Stimulated activated CD8-positive, alpha-beta memory T cell treated with anti-CD3 and anti-CD28 coated beads, Interleukin-7, amount 100 ng/mL, for 24 hours (primary cell): ENCODE measurements around the gene HLA-DQB1.
"Not testable (repeated sequence)": the region's sequence is repeated elsewhere in the genome, so short reads cannot be mapped to it uniquely, and the experiment has no call there.

Experiments used
- DNase-seq: peaks from one replicate; pipeline ENCODE4 v3.0.0-alpha.2; 2020; ENCODE audit warnings: low read depth

HLA-DQB1 gene

DNA sequence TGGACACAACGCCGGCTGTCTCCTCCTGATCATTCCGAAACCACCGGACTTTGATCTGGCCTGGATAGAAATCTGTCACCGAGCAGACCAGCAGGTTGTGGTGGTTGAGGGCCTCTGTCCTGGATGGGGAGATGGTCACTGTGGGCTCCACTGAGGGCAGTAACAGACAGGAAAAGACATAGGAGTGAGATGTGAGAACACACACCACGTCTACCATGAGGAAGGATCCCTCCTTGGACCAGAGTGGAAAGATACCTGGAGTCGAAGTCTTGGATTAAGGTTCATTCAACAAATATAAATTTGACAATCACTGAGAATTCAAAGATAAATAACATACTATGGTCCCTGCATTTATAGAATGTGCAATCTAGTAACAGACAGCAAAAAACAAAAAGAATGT lies 4.4 kb downstream of the HLA-DQB1 start:
- DNase-seq: no peak

DNA sequence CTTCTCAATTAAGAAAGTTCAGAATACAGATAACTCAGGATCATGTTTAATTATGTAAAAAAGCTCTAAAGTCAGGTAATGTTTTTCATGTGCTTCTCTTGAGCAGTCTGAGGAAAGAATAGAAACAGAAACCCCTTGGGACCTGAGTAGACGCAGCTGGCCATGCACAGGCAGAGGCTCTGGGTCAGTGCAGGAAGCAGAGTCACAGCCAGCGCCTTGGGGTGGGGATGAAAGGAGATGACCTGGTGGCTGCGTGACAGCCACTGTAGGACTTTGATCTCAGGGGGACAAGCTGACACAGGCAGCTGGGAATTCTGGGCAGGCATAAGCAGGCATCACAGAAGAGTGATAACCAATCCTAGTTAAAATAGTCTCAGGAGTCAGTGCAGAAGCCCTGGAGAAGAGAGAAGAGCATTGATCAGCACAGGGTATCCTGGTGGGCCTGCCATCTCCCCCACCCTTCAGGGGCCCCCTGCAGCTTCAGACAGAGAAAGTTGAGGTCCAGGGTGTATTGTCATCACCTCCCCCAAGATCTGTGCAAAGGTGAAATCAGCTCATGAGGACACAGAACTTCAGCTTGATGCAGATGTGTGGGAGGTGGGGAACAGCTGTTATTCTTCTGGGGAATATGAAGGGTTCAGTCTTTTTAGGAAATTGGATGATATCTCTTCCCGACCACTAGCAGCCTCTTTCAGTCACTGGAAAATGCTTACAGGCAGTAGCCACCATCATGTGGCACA lies 6.4 kb downstream of the HLA-DQB1 start:
- DNase-seq: no peak

DNA sequence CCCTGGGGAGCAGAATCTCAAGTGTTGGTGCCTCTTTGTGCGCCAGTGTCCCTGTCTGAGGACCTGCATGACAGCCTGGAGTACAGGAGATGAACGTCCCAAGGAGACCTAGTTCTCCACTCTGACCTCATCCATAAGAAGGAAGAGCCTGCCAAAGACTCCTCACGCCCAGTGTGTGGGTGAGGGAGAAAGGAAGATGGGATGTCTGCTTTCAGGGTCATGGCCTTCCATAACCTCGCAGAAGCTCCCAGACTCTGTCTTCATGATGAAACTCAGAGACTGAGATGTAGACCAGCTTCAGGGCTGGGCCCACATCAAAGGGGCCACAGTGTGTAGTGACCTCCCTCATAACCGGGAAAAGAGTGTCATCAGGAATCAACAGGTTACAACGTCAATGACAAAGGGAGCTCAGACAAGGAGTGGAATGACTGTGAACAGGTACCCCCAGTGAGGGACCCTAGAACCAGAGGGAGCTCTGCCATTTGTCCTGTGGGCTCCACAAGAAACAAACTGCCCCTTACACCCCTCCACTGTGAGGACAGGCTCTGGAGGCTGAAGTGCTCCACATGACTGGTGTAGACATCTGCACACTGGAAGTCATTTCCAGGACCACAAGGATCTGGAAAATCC lies 8.1 kb downstream of the HLA-DQB1 start:
- no peak for DNase-seq

DNA sequence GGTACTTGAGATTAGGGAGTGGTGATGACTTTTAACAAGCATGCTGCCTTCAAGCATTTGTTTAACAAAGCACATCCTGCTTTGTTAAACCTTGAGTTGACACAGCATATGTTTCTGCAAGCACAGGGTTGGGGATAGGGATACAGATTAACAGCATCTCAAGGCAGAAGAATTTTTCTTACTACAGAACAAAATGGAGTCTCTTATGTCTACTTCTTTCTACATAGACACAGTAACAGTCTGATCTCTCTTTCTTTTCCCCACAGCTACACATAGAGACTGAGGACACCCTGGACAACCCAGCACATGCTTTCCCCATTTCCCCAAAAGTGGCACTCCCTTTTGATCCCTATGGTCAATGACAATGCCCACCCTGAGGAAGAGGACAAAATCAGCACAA lies 8.6 kb downstream of the HLA-DQB1 start:
- DNase-seq: not testable (repeated sequence)

DNA sequence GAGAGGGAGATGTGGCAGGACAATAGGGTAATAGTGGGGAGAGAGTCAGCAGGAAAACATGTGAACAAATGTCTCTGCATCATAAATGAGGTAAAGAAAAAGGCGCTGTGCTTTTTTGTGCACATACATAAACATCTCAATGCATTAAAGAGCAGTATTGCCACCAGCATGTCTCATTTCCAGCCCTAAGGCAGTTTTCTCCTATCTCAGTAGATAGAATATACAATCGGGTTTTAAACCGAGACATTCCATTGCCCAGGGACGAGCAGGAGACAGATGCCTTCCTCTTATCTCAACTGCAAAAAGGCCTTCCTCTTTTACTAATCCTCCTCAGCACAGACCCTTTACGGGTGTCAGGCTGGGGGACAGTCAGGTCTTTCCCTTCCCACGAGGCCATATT lies 9.1 kb downstream of the HLA-DQB1 start:
- DNase-seq: not testable (repeated sequence)

DNA sequence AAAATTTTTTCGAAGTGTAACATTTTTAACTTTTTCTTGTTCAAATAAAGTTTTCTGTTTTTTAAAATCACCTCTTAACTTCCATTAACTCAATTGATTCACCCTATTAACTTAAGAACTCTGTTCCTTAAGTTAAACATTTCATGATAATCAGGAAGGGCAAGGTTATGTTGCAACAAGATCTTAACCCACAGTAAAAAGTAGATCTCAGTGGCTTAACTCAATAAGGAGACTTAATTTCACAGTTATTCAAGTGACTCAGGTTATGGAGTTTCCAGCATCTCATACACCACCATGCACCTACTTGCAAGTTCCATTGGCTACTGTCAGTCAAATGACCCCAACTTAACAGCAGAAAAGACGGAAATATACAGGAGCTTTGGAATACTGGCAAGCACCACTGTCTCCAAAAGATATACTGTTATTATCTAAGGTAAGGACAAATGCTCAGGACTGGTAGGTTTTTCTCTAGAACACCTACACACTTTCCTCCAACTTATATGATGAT lies 11.2 kb downstream of the HLA-DQB1 start:
- DNase-seq: no peak

DNA sequence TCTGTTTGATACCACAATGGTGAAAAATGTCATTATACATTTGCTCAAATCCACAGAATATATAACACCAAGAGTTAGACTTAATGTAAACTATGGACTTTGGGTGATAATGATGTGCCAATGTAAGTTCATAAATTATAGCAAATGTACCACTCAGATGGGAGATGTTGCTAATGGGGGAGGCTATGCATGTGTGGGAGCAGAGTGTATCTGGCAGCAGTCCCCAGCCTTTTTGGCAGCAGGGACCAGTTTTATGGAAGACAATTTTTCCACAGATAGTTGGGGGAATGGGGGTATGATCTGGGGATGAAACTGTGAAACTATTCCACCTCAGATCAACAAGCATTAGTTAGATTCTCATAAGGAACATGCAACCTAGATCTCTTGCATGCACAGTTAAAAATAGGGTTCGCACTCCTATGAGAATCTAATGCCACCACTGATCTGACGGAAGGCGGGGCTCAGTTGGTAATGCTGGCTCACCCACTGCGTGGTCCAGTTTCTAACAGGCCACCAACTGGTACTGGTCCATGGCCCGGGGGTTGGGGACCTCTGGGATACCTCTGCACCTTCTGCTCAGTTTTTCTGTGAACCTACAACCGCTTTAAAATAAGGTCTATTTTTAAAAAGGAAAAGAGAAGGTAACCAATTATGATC lies 21.3 kb downstream of the HLA-DQB1 start:
- DNase-seq: no peak

DNA sequence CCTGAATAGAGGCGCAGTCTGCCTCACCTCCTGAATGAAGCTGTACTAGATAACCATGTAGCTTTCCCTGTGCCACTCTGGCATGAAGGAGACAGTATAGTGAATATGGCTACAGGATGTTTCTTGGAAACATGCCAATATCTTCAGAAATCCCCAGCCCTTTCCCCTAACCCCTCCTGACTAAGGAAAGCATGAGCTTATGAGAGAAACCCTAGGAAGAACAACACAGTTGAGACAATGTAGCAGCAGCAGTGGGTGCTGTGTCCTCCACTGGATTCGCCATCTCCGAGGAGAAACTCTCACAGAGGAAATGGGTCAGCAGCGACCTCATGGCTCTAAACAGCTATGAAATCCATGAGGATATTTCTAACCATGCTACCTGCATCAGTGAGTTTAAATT lies 22.6 kb downstream of the HLA-DQB1 start:
- no peak for DNase-seq

DNA sequence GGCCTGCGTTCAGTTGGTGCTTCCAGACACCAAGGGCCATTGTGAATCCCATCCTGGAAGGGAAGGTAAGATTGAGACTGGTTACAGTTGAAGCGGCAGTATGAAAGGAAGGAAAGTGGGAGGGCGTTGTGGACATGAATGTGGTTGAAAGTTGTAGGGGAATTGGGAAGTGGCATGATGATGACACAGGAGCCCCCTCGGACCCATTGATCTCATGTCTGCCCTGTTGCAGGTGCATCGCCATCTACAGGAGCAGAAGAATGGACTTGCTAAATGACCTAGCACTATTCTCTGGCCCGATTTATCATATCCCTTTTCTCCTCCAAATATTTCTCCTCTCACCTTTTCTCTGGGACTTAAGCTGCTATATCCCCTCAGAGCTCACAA lies 23.7 kb downstream of the HLA-DQB1 start:
- no peak for DNase-seq

DNA sequence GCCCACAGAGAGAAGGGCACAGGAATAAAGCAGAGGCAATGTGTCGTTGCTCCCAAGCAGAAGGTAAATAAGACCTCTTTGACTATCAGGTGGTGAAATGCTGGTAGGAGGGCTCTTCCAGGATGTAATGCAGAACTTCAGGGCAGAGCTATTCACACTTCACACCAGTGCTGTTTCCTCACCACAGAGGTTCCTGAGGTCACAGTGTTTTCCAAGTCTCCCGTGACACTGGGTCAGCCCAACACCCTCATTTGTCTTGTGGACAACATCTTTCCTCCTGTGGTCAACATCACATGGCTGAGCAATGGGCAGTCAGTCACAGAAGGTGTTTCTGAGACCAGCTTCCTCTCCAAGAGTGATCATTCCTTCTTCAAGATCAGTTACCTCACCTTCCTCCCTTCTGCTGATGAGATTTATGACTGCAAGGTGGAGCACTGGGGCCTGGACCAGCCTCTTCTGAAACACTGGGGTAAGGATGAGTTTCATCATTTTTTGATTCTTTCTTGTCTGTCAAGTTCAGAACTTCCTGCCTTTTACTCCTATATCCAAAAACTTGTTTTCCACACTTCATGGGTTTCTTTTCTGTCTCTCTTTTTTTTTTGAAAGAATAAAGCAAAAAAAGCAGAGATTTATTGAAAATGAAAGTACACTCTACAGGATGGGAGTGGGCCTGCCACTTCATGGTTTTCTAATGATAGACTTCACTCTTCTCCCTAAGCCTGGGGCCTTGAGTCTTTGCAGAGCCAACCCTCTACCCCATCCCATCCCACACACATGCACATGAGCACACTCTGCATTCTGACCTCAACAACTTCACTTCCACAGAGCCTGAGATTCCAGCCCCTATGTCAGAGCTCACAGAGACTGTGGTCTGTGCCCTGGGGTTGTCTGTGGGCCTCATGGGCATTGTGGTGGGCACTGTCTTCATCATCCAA lies 24.4 kb downstream of the HLA-DQB1 start:
- DNase-seq: not testable (repeated sequence)

DNA sequence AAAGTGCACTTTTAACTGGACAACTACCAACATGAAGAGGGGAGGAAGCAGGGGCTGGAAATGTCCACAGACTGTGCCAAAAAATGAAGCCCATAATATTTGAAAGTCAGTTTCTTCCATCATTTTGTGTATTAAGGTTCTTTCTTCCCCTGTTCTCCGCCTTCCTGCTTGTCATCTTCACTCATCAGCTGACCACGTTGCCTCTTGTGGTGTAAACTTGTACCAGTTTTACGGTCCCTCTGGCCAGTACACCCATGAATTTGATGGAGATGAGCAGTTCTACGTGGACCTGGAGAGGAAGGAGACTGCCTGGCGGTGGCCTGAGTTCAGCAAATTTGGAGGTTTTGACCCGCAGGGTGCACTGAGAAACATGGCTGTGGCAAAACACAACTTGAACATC lies 25.3 kb downstream of the HLA-DQB1 start:
- no peak for DNase-seq

DNA sequence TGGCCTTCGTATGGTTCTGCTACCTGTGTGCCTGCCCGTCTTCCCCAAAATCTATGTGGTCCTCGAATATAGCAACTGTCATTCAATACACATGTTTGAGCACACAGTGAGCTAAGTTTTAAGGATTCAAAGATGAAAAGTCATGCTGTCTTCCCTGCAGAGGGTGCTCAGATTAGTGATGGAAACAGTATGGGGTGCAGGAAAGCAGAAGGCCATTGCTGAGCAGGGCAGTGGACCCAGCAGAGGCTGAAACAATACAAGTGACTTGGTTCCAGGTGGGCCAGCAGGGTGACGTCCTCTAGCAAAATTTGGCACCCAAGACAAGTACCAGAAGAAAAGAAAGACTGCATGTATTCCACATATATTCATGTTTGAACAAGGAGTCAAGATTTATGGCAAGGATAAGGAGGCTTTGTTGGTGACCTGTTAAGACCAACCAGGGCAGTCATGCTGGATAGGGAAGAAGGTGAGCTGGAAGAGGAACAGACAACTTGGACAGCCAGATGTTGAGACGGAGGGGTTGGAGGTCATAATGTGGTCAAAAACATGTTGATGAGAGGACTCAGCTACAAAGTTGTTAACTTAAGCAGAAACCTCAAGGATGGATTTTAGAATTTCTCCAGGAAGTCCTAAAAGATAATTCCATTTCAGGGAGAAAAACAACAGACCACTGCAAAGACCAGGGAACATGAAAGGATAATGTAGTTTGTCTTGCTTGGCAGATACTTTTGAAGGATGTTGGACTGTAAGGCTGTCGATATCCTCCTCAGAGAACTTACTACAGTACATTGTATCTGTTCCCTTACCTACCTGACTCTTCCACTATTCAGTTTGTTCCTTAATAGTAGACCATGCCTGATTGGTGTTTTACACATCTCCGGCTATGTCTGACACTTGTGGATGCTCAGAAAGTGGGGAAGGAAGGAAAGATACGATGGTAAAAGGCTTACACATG lies 26.7 kb downstream of the HLA-DQB1 start:
- DNase-seq: no peak

DNA sequence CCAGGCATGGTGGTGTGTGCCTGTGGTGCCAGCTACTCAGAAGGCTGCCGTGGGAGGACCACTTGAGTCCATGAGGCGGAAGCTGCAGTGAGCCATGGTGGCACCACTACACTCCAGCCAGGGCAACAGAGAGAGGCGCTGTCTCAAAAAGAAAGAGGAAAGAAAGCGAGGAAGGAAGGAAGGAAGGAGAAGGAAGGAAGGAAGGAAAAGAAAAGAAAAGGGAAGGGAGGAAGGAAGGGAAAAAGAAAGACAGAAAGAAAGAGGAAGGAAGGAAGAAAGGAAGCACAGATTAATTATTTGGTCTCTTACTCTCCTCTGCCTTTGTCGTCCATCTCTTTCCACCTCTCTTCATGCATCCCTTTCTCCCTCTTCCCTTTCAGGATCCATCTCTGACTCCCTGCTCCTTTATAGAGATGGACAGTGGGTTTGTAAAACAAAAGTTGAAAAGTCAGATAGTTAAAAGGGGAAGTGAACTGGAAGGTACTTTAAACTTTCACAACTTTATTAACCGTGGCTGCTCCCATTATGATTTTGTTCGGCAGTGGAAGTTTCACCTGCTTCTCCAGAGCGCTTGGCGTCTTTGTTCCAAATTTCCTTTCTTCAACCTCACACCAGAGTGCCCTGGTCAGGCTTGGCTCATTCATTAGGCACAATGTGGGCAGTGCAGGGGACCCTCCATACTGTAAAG lies 27.8 kb downstream of the HLA-DQB1 start:
- no peak for DNase-seq

DNA sequence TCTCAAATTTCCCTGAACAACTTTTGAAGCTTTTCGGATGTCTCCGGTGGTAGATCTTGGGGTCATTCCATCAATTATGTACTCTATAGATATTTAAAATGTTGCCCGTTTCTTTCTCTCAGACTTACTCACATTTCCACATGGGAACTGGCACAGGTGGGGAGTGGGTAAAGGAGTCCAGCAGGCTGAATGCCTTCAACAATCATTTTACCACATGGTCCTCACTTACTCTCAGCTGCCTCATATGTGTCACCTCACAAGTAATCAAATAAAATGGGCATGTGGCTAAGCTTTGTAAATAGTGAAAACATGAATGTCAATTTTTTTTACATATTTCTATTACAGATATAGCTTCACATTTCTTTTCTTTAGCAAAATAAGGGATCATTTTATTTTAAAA lies 28.6 kb downstream of the HLA-DQB1 start:
- DNase-seq: no peak

DNA sequence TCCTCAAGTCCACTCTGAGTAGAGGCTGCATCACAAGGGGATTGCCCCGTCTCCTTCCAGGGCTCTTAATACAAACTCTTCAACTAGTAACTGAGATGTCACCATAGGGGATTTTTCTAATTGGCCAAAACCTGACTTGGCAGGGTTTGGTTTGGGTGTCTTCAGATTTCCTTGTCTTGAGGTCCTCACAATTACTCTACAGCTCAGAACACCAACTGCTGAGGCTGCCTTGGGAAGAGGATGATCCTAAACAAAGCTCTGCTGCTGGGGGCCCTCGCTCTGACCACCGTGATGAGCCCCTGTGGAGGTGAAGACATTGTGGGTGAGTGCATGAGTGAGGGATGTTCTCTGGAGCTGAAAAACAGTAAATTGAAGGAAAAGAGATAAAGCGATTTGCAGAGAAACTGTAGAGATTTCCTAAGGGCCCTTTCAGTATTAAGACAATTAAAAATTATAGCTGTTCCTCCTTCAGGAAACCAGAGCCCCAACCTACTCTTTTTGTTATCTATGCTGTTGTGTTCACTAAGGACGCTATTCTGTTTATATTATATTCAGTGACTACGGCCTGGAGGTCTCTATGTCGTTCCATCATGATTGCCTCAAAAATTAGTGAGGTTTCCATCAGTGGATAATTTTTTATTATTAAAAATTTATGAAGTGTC lies 29.1 kb downstream of the HLA-DQB1 start, which contains the start of gene HLA-DQA1:
Gene HLA-DQA1 (plus strand): TSS at position 188 of the 662 bp plus-strand sequence. CDS start 53 bp downstream, at position 241.
- no peak for DNase-seq

DNA sequence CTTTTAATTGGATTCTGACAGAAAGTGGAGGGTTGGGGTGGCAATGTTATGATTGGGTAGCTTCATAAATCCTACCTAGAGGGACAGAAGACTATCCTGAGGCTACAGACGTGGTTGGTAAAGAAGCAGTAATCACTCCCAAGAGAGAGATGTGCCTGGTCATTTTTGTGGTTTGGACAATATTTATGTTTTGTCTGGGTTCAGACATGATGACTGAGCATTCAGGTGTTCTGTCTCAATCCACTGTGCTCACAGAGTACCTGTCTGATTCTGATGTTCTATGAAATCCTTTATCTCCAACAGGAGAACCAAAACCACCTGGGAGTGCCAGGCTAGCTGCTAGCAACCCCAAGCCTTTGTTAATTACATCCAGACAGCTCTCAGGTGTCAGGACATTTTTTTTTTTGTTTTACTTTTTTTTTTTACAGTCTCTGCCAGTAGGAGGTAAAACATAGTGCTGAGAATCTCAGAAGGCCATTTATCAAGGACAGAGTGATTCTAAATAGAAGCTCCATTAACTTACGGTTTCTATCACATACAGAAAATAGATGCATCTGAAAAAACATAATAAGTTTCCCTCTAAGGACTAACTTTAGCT lies 30.8 kb downstream of the HLA-DQB1 start:
- DNase-seq: no peak

DNA sequence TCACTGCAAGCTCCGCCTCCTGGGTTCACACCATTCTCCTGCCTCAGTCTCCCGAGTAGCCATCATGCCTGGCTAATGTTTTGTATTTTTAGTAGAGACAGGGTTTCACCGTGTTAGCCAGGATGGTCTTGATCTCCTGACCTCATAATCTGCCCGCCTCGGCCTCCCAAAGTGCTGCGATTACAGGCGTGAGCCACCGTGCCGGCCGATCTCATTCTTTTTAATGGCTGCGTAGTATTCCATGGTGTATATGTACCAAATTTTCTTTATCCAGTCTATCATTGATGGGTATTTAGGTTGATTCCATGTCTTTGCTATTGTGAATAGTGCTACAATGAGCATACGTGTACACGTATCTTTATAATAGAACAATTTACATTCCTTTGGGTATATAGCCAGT lies 36.7 kb downstream of the HLA-DQB1 start:
- DNase-seq: not testable (repeated sequence)

DNA sequence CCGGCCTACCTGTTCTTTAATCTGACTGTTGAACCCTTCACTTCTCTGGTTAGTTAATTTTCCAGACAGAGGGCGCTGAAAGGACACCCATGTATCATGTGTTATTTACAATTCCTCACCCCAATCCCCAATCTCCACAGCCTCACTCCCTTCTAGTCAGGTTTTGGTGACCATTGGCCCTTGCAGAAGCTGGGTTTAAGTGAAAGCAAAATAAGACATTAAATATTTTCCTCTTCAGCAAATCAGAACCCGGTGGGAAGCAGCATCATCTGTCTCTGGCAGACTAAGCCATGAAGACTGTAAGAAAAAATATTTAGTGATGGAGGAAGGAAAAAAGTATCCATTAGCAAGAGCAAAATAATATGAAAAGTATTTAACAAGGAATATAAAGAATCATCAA lies 38.6 kb downstream of the HLA-DQB1 start:
- no peak for DNase-seq

DNA sequence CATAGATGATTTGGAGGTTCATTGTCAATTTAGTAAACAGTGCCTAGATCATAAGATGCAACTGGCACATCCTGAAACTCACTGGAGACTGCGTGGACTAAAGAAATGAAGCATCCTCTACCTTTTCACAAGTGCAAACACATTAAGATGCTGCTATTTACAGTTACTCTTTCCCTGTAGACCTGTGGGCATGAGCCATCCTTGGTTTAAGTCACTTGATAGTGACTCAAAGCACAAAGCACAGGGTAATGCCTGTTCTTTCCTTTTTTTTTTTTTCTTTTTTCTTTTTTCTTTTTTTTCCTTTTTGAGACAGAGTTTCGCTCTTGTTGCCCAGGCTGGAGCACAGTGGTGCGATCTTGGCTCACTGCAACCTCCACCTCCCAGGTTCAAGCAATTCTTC lies 39.2 kb downstream of the HLA-DQB1 start:
- DNase-seq: no peak
